BJ (cell line): ENCODE measurements around the gene SORCS2. TPM values are rescaled to one million over a fixed set of nuclear protein-coding genes. Genes with fewer than 3 reads are reported as not detected.

Source experiments
- CTCF ChIA-PET: fragments of 350-600 bp; formaldehyde crosslinking; extraction: SDS; loops from one replicate; lab custom pipeline; 2021; ENCODE audit warnings: antibody characterized with exemption, inconsistent platforms; lab: Yijun Ruan, JAX
- POLR2A ChIA-PET: fragments of 300-600 bp; sonication (Branson Sonifier 250); formaldehyde crosslinking; extraction: SDS; loops from one replicate; lab custom pipeline; 2021; ENCODE audit warnings: antibody characterized with exemption; lab: Charles Lee
- DNase-seq: peaks from one replicate; pipeline ENCODE4 v3.0.0-alpha.2; 2011; ENCODE audit warnings: low read depth
- H3K27me3 ChIP-seq: 2 replicates; pipeline ENCODE4 v1.6.0; 2011; ENCODE audit warnings: low read length; ENCODE audit not compliant: control insufficient read depth, insufficient read depth
- H3K36me3 ChIP-seq: 2 replicates; pipeline ENCODE4 v1.5.1; 2011; ENCODE audit warnings: low read length; ENCODE audit not compliant: control insufficient read depth, insufficient read depth
- H3K4me3 ChIP-seq: 2 replicates; pipeline ENCODE4 v1.5.1; 2011; ENCODE audit warnings: low read depth, mild to moderate bottlenecking, control low read depth, low read length
- polyA plus RNA-seq: library from polyadenylated mRNA; depleted of rRNA; stranded (reverse); fragments of >200 nt; gene quantifications from 2 replicates; pipeline ENCODE4 v1.2.3, GENCODE V29; 2011
- TF ChIP-seq, protein P1 (sequence below): IDR thresholded peaks from 2 replicates; pipeline ENCODE4 v1.5.1; 2011; ENCODE audit warnings: low read depth, mild to moderate bottlenecking, control low read depth, inconsistent platforms, low read length, moderate library complexity; ENCODE audit not compliant: insufficient read depth

SORCS2 gene
- polyA plus RNA-seq, 1 experiment, result 0.63 TPM

DNA sequence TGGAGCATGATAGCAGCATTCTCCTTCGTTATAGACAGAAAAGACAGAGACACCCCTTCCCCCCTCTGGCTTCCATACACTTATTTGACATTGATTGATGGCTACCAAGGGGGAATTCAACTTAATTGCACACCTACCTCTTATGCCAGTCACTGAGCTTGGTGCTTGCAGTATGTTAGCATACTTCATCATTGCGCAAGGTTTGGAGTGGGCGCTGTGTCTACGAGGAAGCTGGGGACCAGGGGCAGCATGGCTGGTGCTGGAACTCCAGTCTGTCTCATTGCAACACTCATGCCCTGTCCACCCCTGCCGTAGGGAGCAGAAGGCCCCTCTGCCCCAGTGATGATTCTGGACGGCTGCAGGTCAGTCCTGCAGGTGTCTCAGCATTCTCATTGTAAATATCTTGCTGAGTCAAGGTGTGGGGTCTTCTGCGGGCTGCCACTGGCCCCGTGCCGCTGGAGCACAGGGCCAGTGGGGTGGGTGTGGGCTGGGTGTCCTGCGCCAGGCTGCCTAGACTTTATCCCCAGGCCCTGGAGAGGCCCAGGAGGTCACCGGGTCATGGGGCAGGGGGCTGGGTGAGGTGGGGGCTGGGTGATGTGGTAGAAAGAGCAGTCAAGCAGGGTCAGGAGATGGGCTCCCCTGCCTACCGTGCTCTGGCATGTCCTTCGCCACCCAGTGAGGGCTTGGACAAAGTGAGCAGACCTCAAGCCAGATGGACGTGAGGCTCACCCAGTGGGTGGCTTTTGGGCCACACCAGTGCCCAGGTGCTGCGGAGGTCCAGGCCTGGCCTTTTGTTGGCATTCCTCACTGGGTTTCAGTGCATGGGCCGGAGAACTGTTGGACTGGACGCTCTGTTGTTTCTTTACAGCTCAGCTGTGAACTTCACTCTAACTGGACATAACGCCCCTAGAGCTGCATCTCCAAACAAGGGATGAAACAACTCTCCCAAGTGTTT, 156.9 kb downstream of the SORCS2 start:
- CTCF ChIA-PET, result no interaction called here
- TF ChIP-seq, protein P1, sequence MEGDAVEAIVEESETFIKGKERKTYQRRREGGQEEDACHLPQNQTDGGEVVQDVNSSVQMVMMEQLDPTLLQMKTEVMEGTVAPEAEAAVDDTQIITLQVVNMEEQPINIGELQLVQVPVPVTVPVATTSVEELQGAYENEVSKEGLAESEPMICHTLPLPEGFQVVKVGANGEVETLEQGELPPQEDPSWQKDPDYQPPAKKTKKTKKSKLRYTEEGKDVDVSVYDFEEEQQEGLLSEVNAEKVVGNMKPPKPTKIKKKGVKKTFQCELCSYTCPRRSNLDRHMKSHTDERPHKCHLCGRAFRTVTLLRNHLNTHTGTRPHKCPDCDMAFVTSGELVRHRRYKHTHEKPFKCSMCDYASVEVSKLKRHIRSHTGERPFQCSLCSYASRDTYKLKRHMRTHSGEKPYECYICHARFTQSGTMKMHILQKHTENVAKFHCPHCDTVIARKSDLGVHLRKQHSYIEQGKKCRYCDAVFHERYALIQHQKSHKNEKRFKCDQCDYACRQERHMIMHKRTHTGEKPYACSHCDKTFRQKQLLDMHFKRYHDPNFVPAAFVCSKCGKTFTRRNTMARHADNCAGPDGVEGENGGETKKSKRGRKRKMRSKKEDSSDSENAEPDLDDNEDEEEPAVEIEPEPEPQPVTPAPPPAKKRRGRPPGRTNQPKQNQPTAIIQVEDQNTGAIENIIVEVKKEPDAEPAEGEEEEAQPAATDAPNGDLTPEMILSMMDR, result no peak
- no peak for DNase-seq

DNA sequence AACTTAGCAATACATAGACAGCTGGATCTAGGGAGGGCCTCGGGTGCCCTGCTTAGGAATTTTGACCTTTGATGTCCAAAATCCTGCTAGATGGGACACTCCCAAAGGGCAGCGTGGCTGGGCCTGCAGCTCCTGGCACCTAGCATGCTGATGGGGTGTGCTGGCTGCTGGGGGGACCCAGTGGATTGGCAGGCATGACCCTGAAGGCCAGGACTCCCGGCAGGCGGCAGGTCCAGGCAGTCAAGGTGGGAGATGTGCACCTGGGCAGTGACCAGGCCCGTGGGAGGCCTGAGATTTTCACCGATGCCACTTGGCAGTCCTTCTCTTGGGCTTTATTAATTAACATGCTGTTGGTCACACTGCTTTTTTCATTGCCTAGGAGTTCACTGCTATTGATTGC, 158.1 kb downstream of the SORCS2 start:
- no peak for DNase-seq
- Histone ChIP-seq H3K36me3 (no peaks in the 10 kb centered on the region), H3K27me3 (peaks cover 4% of the 10 kb centered on the region), H3K4me3 (no peak overlapping the region)
- POLR2A ChIA-PET, result no interaction called here
- TF ChIP-seq, protein P1, result no peak
- CTCF ChIA-PET, result interaction anchor here (0.8 to 1.3 kb wide), 2 partner anchors 15 to 18 kb away, joined by 3 to 7 read pairs; no protein-coding TSS in a partner anchor

More for the DNA sequence above, 156.9 kb downstream of the SORCS2 start:
- POLR2A ChIA-PET, result no interaction called here
- Histone ChIP-seq H3K4me3 (no peak overlapping the region), H3K36me3 (no peaks in the 10 kb centered on the region), H3K27me3 (peaks cover 4% of the 10 kb centered on the region)

DNA sequence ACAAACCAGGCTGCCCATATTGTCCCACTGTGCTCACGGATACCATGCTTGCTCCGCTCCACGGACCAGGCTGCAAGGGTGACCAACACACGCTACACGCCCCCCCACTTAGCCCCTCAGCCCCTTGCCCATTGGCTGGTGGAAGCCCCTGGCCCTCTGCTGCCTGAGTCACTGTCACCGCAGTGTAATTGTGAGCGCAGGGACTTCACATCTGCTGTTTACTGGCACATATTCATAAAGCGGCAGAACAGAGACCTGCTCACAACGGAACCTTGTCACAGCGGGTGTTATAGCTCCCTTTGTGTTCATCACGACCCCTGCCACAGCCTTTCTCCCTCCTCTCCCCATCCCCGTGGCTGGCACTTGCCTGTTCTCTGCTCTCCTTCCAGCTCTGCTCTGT, 158.7 kb downstream of the SORCS2 start:
- no peak for DNase-seq

DNA sequence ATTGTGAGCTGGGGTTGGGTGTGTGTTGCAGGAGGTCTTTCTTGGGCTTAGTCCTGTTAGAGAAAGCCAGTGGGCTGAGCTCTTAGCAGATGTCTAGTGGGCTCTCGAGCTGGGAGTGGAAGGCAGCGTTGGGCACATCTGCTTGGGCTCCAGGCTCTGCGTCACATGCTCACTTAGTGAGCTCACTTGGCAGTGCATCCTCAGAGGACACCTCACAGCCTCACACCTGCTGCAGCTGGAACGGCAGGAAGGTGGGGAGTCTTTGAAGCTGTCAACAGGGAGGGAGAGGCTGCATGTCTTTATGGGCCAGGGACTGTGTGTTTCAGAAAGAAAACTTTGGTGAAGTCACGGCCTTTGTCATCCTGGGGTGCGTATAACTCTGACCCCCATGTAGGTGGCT, 160.1 kb downstream of the SORCS2 start:
- no peak overlapping the region for H3K4me3 ChIP-seq
- TF ChIP-seq, protein P1, result no peak
- no peak for DNase-seq
- ChIA-PET CTCF (interaction anchor here (2.0 kb wide), 1 partner anchor 17 kb away, joined by 5 read pairs; no protein-coding TSS in a partner anchor), POLR2A (no interaction called here)
- no peaks in the 10 kb centered on the region for H3K36me3 ChIP-seq
- H3K27me3 ChIP-seq, result peaks cover 4% of the 10 kb centered on the region

More for the DNA sequence above, 158.7 kb downstream of the SORCS2 start:
- ChIA-PET POLR2A (no interaction called here), CTCF (interaction anchor here (0.8 to 2.0 kb wide), 3 partner anchors 15 to 19 kb away, joined by 3 to 7 read pairs (median 5); no protein-coding TSS in a partner anchor)
- Histone ChIP-seq H3K4me3 (no peak overlapping the region), H3K36me3 (no peaks in the 10 kb centered on the region), H3K27me3 (peaks cover 4% of the 10 kb centered on the region)
- TF ChIP-seq, protein P1, result no peak
